HG03060 (cell line): Measurements from ENCODE around the gene ATOSA.

Source experiments
- ATAC-seq: cut with Tn5 transposase; IDR thresholded peaks from one replicate; pipeline ENCODE4 v1.9.1; 2021; ENCODE audit warnings: low read depth, moderate number of reproducible peaks; ENCODE audit not compliant: unreplicated experiment

The ATOSA gene

DNA sequence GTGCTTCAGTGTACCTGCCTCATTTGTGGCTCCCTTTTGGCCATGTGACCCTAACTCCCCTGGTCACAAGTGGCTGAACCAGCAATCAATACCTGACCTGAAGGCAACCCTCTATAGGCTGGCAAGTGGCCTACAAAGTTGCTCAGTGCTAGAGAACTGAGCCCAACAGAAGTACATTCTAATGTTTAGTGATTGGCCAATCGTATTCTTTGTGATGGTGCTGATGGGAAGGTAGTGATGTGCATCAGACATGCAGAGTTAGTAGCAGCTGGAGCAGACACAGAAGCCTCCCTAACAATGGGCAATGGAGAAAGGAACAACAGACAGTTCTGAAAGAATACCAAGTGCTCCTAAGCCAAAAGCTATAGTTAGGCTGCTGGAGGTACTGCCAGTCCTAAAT is 10.4 kb upstream of the ATOSA start:
- ATAC-seq: no peak

DNA sequence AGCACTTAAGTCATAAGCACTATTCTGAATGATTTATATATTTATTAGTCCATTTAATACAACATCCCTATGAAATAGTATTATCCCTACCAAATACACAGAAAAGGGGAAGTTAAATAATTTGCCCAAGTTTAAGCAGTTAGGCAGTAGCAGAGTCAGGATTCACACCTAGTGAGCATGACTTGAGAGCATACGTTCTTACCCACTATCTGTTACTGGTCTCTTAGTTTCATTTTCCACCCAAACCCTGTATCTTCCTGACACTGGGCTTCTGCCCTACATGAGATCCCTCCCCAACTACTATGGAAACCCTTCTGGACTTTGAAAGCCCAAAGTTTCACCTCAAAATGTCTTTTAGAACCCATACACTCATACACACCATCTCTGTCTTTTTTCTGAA is 4.4 kb upstream of the ATOSA start:
- peak; percentile 40 for ATAC-seq

DNA sequence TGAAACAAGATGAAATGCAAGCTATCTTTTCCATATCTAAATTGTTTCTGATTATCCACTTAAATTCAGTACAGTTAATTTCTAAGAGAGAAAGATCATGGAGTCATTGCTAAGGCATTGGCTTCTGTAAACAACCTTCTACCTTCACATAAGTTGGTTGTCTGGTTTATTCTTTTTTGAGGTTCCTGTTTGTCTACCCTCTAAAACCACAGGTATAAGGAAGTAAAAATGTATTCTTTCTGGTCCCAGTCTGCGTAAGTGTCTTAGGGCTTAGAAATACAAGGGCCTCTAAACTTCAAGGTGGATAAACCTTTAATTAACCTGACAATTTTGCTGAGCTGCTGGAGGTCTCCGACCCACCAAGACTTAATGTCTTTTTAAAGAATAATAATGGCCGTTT is 3.6 kb upstream of the ATOSA start:
- ATAC-seq: no peak

DNA sequence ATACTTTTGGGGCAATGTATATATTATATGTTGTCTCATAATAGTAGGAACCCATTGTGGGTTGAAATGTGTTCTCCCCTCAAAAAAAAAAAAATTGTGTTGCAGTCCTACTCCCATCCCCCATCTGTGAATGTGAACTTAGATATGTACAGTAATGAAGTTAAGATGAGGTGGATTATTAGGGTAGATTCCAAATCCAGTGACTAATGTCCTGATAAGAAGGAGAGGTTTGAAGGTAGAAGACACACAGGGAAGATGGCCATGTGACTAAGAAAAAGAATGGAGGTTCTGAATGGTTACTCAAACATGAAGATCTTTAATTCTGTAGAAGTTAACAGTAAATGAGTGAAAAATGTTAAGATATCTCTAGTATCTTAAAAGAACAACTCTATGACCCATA is 3.0 kb upstream of the ATOSA start:
- no peak for ATAC-seq

DNA sequence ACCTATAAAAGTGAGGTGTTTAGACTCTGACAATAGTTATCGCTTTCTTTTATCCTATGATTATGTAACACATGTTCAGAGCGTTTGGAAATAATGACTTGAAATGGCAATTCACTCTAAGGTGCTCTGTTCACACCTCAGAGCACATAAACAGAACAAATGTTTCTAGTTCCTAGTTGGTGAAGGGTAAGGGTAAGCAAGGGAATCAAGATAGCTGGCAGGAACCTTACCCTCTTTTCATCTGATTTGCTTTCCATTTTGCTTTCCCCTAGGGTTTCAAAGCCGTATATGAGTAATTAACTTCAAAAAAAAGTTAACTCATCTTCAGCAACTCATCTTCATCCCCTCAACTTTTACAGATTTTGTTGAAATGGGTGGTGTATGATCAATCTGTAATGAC is 2.3 kb upstream of the ATOSA start:
- no peak for ATAC-seq

DNA sequence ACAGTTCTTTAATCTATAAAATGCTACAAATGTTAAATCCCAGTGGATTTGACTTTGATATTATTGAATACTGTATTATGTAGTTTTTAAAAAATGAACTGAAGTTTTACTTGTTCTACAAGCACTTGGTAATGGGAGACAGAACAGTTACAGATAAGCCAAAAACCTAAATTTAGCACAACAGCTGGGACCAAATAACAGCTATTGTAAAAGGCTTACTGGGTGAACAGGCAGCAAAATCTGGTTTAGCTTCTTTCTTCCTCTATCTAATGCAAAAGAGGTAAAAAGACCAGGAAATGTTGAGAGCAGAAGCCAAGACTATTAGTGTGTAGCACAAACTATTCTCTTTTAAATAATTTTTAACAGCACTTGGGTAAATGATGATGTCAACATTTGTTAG is 1.6 kb upstream of the ATOSA start:
- no peak for ATAC-seq

DNA sequence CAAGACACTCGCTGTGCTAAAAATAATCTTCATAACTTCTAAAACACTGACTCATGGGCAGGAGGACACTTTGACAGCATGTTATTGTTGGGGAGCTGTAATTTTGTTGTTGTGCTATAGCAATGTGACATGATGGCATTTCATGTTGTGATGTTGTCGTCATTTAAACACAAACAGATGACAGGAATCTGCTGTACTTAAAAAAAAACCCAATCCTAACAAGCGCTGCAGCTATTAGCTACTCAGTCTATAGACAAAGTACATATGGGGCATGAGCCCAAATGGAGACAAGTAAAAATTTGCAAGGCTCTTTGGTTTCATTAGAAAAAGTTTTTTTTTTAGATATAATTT is 828 bp upstream of the ATOSA start:
- no peak for ATAC-seq

DNA sequence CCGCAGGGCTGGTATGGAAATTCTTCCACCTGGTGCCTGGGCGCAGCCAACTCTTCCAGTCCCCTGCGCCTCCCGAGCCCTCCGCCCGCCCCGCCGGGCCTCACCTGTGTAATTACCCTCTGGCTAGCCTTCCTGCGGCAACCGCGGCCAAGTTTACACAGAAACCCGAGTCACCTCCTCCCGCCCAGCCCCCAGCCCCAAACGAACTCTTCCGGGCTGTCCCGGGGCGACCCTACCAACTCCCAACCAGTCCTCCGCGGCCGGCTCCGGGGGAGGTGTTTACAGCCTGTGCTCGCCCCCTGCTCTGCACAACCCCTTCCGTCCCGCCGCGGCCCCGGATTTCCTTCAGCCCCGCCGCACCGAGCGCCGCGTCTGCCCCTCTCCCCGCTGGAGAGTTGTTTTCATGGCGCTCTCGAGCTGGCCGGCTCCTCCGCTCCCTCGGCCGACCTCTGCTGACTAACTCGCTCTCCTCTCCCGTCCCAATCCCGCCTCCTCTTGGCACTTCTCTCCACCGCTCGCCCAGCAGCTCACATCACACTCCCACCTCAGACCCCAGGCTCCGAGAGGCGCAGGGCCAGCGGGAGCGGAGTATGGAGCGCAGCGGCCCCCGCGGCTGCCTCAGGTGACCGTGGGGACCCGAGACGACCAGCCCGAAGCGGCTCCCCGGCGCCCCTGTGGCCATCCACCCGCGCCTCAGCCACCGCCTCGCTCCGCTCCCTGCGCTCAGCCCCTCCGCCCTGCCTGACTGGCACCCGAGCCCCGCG is 538 bp downstream of the ATOSA start:
- no peak for ATAC-seq

DNA sequence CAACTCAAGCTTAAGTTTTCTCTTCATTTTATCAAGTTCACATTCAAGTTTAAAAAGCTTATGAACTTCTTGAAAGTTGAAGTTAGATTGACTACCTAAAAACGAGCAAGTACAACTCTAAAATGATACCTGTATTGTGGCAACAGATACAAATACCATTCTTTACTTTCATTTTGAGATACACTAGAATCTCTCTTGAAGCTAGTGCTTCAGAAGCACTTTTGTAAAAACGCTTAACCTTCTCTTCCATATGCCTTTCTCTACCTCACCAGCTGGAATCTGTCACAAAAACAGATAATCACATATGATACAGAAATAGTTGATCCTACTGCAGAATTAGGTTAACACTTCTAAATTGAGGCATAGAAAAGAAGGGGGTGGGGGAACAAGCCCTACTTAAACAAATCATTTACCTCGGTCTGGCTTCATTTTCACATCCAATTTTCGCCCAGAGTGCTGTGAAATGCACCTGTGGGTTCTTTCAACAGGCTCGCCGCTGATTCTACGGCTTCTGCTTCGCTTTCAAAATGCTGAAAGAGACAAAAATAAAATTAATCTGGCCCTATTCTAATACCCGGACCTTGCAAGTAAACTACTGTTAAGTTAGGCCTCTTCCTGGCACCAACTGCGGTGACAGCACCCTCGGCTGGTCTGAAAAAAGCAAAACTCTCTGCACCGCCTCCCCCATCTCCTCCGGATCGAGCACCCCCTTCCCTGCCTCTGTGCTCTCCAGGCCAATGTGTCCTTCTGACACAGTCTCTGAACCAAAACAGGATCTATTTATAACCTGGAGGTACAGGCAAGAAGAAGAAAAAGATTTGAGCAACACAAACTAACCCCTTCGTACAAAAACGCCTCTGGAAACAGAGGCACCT is 1.4 kb downstream of the ATOSA start:
- no peak for ATAC-seq

DNA sequence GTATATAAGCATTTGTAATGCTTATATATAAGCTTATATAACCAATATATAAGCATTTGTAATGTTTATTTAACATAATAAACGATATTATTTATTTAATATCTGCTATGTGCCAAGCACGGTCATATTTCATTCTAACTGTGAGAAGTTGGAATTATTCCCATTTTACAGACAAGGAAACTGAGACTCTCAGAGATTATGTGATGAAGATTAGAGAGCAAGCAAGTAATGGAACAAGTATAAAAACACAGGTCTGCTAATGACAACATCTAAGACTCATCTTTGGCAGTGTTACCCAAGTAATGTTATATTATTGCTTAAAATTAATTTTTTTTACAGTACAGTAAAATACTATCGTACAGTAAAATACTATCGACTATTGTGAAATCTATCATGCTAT is 4.4 kb downstream of the ATOSA start:
- no peak for ATAC-seq

DNA sequence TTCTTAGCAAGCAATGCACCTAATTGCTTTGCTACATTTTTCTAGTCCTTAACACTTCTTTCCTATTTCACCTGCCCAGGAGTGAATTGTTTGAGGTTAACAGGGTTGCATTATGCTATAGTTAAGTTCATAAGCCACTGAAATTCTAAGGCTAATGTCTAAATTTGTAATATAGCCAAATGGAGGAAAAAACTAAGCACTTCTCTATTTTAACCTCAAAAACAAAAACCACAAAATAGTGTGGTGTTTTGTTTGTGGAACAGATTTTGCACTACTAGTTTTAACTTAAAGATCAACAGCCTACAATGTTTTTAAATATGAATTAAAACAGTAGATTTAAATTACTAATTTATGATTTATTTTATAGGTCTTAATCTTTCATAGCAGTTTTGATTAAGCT is 5.5 kb downstream of the ATOSA start:
- ATAC-seq: no peak

DNA sequence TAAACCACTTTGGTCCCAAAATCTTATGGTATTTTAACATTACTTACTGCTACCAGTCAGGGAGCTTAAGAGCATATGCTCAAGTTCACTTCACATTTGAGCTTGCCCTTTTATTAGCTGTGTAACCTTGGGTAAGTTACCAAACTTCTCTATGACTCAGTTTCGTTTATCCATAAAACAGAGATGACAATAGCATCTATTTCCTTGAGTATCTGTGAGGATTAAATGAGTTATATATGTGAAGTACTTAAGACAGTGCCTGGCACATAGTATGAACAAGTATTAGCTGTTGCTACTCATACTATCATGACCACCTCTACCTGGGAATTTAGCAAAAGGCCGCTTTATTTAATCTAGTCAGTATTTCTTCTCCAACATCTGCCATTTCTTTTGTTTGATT is 5.9 kb downstream of the ATOSA start:
- no peak for ATAC-seq

DNA sequence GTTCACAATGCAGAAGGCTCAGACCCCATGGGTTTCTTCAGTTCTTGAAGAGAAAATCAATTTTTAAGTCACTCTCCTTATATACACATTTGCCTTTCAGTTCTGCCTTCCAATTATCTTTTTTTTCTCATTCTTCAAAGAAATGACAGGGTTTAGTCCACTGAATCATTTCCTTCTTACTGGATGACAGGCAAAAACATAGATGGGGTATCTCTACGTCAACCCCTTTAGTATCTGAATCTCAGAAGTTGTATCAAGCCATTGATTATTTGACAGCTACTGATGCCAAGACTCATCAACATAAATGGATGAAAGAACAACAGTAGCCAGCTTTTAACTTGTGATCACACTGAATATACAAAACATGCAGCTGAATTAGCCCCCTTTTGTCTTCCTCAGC is 6.5 kb downstream of the ATOSA start:
- no peak for ATAC-seq

DNA sequence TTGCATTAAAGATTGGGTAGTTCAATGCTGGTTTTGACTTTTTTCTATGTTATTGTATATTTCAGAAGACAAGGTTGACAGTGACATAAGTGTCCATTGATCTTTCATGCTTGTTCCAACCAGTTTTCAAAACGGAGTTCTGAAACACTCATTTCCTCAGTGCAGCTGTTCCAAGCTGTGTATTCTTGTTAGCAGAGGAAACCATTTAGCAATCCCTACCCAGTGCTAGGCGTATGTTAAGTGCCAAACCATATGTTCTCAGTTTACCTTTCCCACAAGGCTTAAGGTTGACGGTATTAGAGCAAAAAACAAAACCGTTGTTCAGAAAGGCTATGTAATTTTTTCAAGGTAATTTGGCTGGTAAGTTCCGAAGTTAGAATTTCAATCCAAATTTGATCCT is 9.1 kb downstream of the ATOSA start:
- no peak for ATAC-seq

DNA sequence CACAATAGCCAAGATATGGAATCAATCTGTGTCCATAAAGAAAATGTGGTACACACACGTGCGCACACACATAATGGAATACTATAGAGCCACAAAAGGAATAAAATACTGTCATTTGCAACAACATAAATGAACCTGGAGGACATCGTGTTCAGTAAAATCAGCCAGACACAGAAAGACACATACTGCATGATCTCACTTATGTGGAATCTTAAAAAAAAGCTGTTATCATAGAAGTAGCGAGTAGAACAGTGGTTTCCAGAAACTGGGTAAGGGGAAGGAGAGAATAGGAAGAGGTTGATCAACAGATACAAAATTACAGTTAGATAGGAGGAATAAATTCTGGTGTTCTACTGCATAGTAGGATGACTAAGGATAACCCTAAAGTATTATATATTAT is 11.1 kb downstream of the ATOSA start:
- ATAC-seq: no peak

DNA sequence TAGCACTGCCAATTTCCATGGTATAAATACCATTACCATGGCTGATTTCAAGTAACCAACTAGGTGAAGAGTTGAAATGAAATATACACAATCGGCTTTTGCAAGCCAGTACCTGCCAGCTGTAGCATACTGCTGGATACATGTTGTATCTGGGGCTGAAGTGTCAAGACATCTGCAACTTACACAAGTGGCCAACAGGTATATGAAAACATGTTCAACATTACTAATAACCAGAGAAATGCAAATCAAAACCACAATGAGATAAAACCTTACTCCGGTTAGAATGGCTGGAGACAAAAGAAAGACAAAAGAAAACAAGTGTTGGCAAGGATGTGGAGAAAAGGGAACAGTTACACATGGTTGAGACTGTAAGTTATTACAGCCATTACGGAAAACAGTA is 11.6 kb downstream of the ATOSA start:
- peak; percentile 78 for ATAC-seq

DNA sequence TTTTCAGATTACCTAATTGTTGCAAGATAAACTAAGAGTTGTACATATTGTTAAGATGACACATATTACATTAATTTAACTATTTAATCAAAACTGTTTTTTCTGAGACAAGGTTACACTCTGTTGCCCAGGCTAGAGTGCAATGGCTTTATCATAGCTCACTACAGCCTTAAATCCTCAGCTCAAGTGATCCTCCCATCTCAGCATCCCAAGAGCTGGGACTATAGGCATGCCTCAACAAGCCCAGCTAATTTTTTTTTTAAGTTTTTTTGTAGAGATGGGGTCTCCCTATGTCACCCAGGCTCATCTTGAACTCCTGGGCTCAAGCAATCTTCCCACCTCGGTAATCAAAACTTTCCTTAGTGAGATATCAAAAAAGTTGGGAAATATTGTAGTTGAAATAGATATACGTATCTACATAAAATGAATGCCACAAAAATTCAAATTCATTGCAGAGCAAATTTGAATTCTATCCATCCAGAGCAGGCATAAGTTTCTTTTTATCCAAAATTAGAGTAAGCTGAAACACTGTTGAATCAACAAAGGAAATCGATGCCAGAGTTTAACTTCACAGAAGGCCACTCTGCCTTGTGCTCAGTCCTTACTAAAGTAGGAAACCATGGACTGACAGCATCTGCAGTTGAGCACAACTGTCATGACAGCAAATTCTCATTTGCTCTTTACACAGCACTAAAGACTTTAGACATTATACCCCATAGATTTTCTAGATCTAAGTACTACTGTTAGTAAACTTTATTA is 15.5 kb downstream of the ATOSA start:
- ATAC-seq: no peak

DNA sequence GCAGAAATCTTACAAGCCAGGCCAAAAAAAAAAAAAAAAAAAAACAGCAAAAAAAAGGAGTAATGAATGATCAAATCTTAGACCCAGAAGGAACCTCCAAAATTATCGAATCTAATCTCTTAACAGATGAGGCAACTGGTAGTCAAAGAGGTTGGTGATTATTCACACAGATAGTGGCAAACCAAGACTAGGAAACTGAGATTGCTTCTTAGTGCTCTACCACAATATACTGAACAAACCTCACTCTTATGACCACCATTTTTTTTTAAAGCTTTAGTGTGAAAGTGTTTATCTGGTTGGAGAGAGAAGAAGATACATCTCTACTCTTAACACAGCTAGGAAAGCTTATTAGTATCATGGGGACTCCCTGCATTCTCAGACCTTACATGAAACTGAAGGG is 17.3 kb downstream of the ATOSA start:
- ATAC-seq: no peak

DNA sequence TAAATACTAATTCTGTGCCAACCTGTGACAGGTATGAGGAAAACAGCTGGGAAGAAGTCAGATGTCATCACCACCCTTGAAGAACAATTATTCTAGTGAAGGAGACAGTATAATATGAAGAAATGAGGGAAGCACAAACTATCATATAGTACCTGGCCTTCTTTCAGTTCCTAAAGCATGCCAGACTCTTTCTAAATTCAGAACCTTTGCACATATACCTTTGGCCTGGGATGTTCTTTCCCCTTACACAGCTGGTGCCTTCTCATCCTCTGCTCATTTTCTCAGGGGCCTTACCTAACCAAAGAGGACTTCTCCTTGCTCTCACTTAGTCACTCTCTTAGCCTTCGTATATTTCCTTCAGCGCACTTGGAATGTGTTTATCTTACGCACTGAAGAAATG is 19.0 kb downstream of the ATOSA start:
- no peak for ATAC-seq

DNA sequence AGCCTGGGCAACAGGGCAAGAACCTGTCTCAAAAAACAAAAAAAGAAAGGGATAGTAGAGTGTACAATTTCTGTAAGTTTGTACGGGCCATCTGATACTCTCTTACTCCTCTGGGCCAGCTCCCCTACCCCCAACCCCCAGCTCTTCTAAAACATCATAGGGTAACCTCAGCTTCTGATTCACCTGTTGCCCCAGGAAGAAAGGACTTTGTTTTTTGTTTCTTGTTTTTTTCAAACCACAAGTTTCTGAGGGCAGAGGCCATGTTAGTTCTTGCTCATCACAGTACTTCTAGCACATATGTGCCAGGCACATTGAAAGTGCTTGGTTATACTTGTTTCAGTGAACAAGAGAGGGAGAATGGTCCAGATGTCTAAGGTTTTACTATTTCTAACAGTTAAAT is 20.2 kb downstream of the ATOSA start:
- peak; percentile 89 for ATAC-seq

DNA sequence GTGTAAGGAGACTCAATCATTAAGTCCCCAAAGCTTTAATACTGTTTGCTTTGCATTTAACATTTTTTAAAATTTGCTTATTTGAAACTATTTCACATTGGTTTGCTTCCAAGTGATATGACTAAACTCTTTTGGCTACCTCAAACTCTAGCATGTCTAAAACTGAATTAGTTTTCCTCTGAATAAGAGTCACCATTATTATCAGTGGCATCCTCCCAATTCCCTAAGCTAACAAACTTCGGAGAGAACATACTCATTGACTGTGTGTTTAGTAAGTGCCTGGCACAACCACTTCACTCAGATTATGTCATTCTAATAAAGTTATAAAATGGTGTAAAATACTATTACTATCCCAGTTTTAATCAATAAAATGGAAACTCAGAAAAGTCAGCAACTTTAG is 21.9 kb downstream of the ATOSA start:
- ATAC-seq: no peak
